Measurements from ENCODE around the gene LMF1. TPM values are rescaled to one million over a fixed set of nuclear protein-coding genes. Genes with fewer than 3 reads are reported as not detected.
A peak's percentile ranks its signal among the peaks of the same experiment; 100 is the strongest.
"Not testable (repeated sequence)": the region's sequence is repeated elsewhere in the genome, so short reads cannot be mapped to it uniquely, and the experiment has no call there.

LMF1 gene
- total RNA-seq, 1 donor from 2014 or later = 8.1 TPM

GRCh38 chr16:869823-870641 is 100.8 kb downstream of the LMF1 start:
- DNase-seq (ENCODE audit: missing footprints) (peak; percentile 65), ATAC-seq (no peak)
- intact Hi-C loops (cut with DNase I) = no loop called here

- DNase-seq (ENCODE audit: missing footprints) = peak; percentile 56
- intact Hi-C loops (cut with DNase I) = no loop called here
- ATAC-seq = no peak
Measured at GRCh38 chr16:868846-869822, 101.7 kb downstream of the LMF1 start.

- ATAC-seq (no peak), DNase-seq (ENCODE audit: missing footprints) (peak; percentile 15)
- intact Hi-C loops (cut with DNase I) = no loop called here
Measured at GRCh38 chr16:868386-868755, 102.4 kb downstream of the LMF1 start.

GRCh38 chr16:867421-868385 is 103.1 kb downstream of the LMF1 start:
- peak; percentile 30 for DNase-seq (ENCODE audit: missing footprints)
- intact Hi-C loops (cut with DNase I) = no loop called here
- no peak for ATAC-seq

- intact Hi-C loops (cut with DNase I) = no loop called here
Measured at GRCh38 chr16:866252-866896, 104.4 kb downstream of the LMF1 start.

GRCh38 chr16:865026-865425 is 105.8 kb downstream of the LMF1 start:
- intact Hi-C loops (cut with DNase I) = no loop called here
- no peak for DNase-seq (ENCODE audit: missing footprints)
- ATAC-seq = no peak

More at GRCh38 chr16:866252-866896, 104.4 kb downstream of the LMF1 start:
- DNase-seq (ENCODE audit: missing footprints) (peak; percentile 5), ATAC-seq (no peak)

- ATAC-seq (no peak), DNase-seq (ENCODE audit: missing footprints) (peak; percentile 37)
- intact Hi-C loops (cut with DNase I) = no loop called here
Measured at GRCh38 chr16:861446-861845, 109.3 kb downstream of the LMF1 start.

- DNase-seq (ENCODE audit: missing footprints) = peak; percentile 2
- ATAC-seq = no peak
- intact Hi-C loops (cut with DNase I) = no loop called here
Measured at GRCh38 chr16:860891-861290, 109.9 kb downstream of the LMF1 start.

GRCh38 chr16:858971-859370 is 111.8 kb downstream of the LMF1 start:
- intact Hi-C loops (cut with DNase I); ATAC-seq; DNase-seq (ENCODE audit: missing footprints): not testable (repeated sequence)

- intact Hi-C loops (cut with DNase I); ATAC-seq: not testable (repeated sequence)
- DNase-seq (ENCODE audit: missing footprints) = peak; percentile 16
Measured at GRCh38 chr16:858441-858840, 112.3 kb downstream of the LMF1 start.

GRCh38 chr16:856811-857210 is 114.0 kb downstream of the LMF1 start:
- DNase-seq (ENCODE audit: missing footprints) = peak; percentile 40
- intact Hi-C loops (cut with DNase I) = no loop called here
- ATAC-seq = no peak

GRCh38 chr16:856101-856500 is 114.7 kb downstream of the LMF1 start:
- DNase-seq (ENCODE audit: missing footprints) (peak; percentile 21), ATAC-seq (no peak)
- intact Hi-C loops (cut with DNase I) = no loop called here

- ATAC-seq (no peak), DNase-seq (ENCODE audit: missing footprints) (peak; percentile 9)
- intact Hi-C loops (cut with DNase I) = no loop called here
Measured at GRCh38 chr16:855471-855870, 115.3 kb downstream of the LMF1 start.

- no peak for ATAC-seq
- DNase-seq (ENCODE audit: missing footprints) = peak; percentile 66
- intact Hi-C loops (cut with DNase I) = no loop called here
Measured at GRCh38 chr16:854808-855410, 115.9 kb downstream of the LMF1 start.

GRCh38 chr16:853981-854807 is 116.6 kb downstream of the LMF1 start:
- DNase-seq (ENCODE audit: missing footprints) = peak; percentile 15
- no peak for ATAC-seq
- intact Hi-C loops (cut with DNase I) = no loop called here

GRCh38 chr16:853306-853705 is 117.5 kb downstream of the LMF1 start:
- intact Hi-C loops (cut with DNase I) = no loop called here
- ATAC-seq (no peak), DNase-seq (ENCODE audit: missing footprints) (peak; percentile 46)

Data from Right ventricle myocardium inferior (tissue), 1 donor.